Neural cell (in vitro differentiated cells): ENCODE measurements around the gene ADIPOQ.

Source experiments
- CTCF ChIP-seq: fragments of 450-650 bp; IDR thresholded peaks from 2 replicates; pipeline ENCODE4 v1.5.1; 2014; ENCODE audit warnings: antibody characterized with exemption, mild to moderate bottlenecking, moderate library complexity; ENCODE audit not compliant: poor library complexity, severe bottlenecking
- EP300 ChIP-seq: fragments of 450-650 bp; conservative IDR thresholded peaks from 2 replicates; pipeline ENCODE4 v1.6.1; 2014; ENCODE audit warnings: antibody characterized with exemption, mild to moderate bottlenecking, moderate library complexity; ENCODE audit not compliant: poor library complexity, severe bottlenecking
- EZH2 ChIP-seq: fragments of 200-600, 300-800 bp; shearing (Covaris generic), sonication (generic); IDR thresholded peaks from 2 replicates; pipeline ENCODE4 v1.6.1; 2014; ENCODE audit warnings: antibody characterized with exemption, low read length, borderline replicate concordance, mild to moderate bottlenecking; ENCODE audit not compliant: insufficient read depth, poor library complexity, severe bottlenecking
- MXI1 ChIP-seq: fragments of 450-650 bp; conservative IDR thresholded peaks from 2 replicates; pipeline ENCODE4 v1.6.1; 2014; ENCODE audit warnings: antibody characterized with exemption, mild to moderate bottlenecking; ENCODE audit not compliant: poor library complexity, severe bottlenecking

GRCh38 chr3:186854954-186855353 lies 12.4 kb downstream of the ADIPOQ start:
- TF ChIP-seq CTCF (no peak), EZH2 (no peak), EP300 (no peak), MXI1 (no peak)
